HG03139 (cell line): ENCODE results near the gene DYNC1H1.

Source experiments
- ATAC-seq: cut with Tn5 transposase; IDR thresholded peaks from one replicate; pipeline ENCODE4 v1.9.1; 2021; ENCODE audit not compliant: unreplicated experiment

The DYNC1H1 gene

DNA sequence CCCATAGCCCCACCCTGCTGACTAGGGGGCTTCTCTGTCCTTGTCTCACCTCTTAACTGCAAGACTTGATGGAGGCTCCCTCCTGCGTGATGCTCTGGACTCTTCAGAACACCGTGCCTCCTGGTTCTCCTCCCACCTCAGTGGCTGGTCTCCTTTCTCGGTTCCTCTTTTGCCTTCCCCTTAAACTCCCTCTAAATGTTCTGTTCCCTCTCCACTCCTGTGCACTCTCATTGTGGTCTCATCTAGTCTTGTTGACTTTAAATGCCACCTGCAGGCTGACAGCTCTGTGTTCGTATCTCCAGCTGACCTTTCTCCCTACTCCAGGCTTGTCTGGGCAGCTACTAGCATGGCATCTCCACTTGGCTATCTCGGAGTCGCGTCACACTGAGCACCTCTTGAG is 28.3 kb downstream of the DYNC1H1 start:
- peak; percentile 92 for ATAC-seq

DNA sequence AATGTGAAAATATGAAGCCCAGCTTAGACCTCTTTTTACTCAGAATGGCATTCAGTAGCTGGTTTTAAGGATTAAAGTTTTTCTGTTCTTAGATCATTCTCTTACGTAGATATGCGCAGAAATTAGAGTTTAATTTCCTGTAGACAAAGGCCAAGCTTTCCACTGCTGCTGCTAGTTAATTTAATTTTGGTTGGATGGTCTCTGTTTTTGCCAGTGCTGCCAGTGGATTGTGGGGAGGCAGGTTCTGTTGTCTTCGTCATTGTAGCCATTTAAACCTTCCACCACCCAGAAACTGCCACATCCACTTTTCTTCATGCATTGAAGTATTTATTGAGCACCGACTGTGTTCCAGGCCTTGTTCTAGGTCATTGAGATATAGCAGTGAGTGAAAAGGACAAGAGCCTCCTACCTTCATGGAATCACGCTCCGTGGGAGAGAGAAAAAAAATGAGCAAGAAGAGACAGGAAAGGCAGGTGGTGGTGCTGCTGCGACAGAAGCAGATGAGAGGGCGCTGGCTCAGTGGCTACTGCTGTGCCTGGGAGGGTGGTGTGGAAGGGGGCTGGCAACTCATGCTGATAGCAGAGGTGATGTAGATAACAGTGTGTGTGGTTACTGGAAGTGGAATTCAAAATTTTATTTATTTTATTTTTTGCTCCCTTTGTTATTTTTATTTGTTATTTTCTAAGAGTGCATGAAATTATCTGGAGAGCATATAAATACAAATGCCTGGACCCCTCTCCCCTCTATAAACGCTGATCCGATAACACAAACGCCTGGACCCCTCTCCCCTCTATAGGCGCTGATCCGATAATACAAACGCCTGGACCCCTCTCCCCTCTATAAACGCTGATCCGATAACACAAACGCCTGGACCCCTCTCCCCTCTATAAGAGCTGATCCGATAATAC is 33.3 kb downstream of the DYNC1H1 start:
- no peak for ATAC-seq

DNA sequence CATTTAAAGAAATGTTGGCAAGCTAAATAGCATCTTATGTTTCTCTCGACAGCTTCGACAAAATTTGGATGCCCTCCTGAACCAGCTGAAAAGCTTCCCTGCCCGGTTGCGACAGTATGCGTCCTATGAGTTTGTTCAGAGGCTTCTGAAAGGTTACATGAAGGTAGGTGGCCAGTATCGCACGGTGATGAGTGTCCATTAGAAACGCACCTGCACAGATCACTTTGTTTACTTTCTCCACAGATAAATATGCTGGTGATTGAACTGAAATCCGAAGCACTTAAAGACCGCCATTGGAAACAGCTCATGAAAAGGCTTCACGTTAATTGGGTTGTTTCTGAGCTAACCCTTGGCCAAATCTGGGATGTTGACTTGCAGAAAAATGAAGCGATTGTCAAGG is 36.5 kb downstream of the DYNC1H1 start:
- ATAC-seq = no peak

DNA sequence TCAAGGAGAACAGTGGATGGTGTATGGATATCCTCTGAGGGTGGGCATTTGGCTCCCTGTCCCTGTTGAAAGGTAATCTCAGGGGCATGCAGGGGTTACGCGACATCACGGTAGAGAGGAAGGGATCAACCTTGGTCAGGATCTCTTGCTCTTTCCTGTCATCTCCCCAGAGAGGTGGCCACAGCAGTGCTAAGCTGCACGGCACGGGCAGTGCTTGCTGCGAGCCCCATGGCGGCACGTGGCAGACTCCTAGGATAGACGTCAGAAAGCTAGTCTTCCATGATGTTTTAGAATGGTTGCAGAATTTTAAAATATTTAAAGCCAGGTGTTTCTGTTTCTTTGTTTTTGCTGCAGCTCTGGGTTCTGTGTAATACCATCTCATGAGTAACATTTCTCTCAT is 41.0 kb downstream of the DYNC1H1 start:
- no peak for ATAC-seq

DNA sequence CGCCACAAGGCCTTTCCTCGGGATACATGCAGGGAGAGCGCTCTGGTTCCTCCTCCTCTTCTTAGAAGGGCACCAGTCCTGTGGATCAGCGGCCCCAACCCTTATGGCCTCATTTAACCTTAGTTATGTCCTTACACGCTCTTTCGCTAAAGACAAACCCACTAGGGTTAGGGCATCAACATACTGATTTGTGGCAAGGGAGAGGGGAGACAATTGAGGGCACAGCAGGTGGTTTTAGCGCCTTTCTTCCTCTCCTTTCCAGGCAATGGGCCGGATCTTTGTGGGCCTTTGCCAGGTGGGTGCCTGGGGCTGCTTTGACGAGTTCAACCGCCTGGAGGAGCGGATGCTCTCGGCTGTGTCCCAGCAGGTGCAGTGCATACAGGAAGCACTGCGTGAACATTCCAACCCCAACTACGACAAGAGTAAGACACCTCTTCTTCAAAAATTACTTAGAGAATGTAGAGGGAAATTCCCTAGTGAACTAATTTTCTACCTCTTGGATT is 43.6 kb downstream of the DYNC1H1 start:
- no peak for ATAC-seq

DNA sequence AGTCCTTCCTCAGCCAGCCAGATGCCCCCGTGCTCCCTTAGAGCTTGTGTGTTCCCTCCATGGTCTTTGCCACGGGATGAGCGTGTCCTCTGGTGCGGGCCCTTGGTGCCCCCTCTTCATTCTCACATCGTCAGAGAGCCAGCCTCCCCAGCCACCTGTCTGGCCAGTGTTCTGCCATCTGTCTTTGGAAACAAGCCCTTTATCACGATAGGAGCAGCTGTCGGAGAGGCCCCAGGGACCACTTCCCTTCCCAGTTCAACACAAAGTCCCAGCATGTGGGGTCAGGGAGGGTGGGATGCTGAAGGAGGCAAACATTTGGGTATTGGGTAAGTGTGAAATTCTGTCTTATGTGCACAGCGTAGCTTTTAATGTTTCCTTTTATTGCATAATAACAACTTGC is 44.5 kb downstream of the DYNC1H1 start:
- no peak for ATAC-seq

DNA sequence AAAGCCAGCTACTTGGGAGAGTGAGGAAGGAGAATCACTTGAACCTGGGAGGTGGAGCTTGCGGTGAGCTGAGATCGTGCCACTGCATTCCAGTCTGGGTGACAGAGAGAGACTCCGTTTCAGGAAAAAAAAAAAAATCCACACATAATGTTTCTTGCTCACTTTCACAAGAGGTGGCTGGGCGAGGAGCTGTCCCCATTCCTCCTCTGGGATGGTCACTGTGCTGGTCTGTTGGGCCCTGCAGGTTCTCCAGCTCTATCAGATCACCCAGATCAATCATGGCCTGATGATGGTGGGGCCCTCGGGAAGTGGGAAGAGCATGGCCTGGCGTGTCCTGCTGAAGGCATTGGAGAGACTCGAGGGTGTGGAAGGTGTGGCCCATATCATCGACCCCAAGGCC is 47.3 kb downstream of the DYNC1H1 start:
- ATAC-seq = no peak

DNA sequence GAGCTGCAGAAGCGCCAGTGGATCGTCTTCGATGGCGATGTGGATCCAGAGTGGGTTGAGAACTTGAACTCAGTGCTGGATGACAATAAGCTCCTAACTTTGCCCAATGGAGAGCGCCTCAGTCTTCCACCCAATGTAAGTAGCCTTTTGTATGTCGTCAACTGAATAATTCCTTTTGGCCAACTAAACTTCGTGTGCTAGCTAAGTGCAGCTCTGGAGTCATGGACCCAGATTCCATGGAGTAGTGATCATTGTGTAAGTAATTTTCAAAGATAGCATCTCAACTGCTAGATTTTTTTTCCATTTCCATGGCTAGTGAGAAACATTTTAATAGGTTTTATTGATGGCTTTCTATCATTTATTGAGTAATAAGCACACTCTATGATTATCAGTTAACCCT is 48.0 kb downstream of the DYNC1H1 start:
- no peak for ATAC-seq

DNA sequence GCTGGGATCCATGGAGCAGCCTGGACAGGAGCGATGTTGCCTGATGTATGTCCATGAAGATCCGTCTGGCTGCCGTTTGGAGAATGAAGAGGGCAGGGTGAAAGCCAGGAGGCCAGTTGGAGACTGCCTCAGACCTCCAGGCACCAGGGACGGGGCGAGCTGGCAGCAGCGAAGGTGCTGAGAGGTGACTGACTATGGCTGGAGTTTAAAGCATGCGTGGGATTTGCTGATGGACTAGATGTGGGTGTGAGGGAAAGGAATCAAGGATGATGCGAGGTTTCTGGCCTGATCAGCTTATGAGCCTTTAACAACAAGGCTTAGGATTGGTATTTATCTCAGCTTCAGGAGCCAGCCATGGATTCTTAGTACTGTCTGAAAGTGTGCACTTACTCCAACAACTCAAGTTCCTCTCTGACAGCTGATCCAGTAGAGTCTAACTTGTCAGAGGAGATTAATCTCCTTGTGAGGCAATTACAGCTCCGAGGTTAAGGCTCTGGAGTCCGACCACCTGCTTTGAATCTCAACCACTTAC is 49.4 kb downstream of the DYNC1H1 start:
- ATAC-seq = no peak

DNA sequence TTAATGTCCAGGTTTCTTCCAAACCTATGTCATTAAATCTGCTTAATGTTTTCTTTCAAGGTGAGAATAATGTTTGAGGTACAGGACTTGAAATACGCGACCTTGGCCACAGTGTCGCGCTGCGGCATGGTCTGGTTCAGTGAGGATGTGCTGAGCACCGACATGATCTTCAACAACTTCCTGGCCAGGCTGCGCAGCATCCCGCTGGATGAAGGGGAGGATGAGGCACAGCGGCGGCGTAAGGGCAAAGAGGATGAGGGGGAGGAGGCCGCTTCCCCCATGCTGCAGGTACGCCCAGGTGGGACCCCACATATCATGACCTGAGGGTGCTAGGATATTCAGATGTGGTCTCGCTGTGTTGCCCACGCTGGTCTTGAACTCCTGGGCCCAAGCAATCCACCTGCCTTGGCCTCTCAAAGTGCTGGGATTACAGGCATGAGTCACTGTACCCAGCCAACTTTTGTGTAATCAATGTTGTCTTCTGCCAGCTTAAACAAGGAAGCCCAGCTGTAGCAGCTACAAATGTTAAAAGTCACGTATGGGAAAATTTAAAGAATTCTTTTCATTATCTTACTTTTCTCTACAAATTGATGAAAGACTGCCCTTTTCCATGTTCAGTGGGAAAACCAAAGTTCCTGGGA is 50.8 kb downstream of the DYNC1H1 start:
- ATAC-seq = no peak

DNA sequence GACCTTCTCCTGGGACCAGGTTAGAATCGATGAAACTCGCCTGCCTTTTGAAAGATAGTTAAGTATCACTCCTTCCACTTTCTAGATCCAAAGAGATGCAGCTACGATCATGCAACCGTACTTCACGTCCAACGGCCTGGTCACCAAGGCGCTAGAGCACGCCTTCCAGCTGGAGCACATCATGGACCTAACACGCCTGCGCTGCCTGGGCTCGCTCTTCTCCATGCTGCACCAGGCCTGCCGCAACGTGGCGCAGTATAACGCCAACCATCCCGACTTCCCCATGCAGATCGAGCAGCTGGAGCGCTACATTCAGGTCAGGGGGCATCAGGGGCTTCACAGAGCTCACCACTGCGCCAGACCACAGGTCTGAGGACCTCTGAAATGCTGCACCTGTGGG is 51.4 kb downstream of the DYNC1H1 start:
- no peak for ATAC-seq

DNA sequence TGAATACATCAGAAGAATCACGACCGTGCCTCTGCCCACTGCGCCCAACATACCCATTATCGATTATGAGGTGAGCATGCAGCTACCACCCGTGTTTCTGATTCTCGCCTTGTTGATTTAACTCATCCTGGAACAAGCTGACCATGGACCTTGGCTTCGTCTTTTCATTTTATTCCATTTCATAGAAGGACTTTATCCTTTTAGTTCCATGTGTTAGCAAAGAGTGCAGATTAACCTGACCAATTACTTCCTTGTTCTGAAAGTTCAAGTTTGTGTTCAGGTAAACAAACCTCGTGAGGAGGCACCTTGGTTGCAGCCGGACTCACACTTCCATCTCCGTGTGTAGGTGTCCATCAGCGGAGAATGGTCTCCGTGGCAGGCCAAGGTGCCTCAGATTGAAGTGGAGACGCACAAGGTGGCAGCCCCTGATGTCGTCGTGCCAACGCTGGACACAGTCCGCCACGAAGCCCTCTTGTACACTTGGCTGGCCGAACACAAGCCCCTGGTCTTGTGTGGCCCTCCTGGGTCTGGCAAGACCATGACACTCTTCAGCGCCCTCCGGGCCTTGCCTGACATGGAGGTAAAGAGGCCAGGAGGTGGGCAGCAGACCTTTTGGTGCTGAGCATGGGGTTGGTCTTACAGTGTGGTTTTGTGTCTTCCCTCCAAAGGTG is 52.2 kb downstream of the DYNC1H1 start:
- no peak for ATAC-seq

DNA sequence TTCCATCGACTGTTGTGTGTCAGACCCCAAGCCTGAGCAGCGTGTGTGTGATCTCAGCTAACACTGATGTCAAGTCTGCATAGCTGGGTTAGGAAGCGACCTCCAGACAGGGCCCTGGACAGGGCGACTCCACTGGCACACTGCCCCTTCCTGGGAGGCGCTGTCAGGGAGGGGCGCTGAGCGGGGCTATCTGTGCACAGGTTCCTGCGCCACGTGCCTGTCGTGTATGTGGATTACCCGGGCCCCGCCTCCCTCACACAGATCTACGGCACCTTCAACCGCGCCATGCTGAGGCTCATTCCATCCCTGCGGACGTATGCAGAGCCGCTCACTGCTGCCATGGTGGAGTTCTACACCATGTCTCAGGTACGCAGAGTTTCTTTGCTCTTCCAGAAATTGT is 53.9 kb downstream of the DYNC1H1 start:
- no peak for ATAC-seq

DNA sequence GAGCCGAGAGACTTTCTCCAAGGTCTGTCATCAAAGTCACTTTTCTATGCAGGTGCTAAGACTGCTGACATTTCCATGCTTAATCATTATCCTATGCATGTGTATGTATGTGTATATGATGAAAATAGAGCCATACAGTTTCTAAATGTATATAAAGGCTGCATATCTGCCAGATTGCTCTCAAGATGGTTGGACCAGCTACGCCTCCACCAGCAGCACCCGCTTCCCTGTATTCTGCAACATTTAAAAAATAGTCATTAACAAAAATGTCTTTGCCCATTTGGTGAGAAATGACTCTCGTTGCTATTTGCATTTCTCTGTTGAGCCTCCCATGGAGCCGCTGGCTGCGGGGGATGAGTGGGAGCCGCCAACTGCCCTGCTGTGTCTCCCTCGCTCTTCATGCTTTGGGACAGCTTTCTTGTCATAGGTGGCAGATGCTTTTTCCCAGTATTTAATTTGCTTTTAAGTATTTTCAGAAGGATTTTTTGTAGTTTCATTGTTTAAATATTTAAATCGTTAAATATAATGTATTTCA is 54.7 kb downstream of the DYNC1H1 start:
- no peak for ATAC-seq

DNA sequence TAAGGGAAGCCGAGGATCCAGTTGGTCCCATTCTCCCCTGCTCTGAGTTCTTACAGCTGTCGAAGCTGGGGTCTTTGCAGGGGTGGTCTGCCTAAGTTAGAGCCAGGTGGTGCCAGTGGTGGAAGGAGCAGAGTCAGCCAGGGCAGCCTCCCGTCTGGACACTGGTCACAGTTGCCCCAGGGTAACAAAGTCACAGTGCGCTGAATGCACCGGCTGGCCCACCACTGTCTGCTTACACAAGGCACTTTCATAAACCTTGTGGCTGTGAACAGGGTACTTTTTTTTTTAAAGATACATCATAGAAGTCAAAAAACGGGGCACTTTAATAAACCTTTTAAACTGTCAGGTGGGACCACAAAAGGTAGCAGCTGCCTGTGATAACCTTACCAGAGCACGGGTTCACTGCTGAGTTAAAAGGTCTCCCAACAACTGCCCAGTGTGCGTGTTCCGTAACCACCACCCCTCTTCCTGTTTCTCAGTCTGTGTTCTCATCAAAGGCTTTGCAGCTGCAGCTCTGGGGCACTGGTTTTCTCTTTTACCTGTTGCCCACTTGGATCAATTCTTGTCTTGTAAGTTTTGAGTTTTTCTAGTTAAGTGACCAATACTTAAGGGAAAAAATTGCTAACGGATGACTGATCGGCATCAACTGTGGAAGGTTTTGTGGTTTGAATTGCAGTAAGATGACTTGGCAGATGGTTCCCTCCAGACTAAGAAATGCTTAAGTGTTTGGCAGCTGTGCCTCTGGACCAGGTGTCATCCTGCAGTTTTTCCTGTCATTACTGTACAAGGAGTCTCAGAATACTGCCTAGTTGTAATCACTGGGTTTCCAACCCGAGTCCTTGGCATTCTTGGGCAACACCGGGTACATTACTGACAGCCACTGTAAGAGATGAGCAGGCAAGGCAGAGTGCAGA is 55.9 kb downstream of the DYNC1H1 start:
- ATAC-seq = no peak

DNA sequence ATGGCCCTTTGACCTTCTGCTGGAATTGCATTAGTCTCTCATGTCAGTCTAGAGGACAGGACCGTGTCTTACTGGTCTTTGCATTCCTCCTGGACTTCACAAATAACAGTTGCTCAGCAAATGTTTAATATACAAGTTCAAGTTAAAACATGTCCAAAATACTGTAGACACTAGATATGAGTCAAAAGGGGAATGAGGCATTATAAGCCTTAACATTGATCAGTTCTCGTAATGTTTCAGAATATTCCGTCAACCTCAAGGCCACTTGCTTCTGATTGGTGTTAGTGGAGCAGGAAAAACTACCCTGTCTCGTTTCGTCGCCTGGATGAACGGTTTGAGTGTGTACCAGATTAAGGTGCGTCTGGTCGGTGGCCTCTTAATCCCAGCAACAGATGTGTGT is 62.6 kb downstream of the DYNC1H1 start:
- ATAC-seq = no peak

DNA sequence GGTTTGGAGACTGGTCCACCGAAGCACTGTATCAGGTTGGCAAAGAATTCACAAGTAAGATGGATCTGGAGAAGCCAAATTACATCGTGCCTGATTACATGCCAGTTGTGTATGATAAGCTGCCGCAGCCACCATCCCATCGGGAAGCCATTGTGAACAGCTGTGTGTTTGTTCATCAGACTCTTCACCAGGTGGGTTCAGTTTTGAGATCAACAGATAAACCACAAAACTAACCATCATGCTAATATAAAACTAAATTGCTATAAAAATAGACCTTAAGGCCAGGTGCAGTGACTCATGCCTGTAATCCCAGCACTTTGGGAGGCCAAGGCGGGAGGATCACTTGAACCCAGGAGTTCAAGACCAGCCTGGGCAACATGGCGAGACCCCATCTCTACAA is 63.6 kb downstream of the DYNC1H1 start:
- ATAC-seq = no peak

DNA sequence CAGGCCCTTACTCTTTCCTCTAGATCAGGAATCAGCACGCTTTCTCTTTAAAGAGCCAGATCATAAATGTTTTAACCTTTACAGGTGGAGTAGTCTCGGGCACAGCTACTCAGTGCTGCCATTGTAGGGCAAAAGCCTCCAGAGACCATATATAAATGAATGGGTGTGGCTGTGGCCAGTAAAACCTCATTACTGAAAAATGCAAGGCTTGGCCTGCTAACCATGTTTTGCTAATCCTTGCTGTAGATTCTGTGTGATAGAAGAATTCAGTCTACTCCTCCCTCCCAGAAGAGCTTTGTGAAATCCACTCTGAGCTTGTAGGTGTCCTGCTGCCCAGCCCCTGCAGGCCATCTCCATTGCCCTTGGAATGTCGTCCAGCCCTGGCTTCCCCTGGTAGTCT is 64.4 kb downstream of the DYNC1H1 start:
- no peak for ATAC-seq

DNA sequence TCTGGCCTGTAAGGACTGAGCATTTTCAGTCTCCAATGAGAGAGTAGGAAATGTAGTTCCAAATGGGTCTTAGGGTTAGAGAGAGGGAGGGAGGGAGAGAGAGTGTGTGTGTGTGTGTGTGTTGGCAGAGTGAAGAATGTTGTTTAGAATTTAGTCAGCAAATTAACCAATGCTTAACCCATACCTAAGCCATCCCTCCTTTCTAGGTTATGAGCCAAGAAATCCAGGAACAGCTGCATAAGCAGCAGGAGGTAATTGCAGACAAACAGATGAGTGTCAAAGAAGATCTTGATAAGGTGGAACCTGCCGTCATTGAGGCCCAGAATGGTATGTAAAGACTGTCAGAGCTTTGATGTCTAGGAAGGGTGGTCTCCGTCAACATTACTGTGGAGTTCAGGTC is 65.6 kb downstream of the DYNC1H1 start:
- no peak for ATAC-seq

DNA sequence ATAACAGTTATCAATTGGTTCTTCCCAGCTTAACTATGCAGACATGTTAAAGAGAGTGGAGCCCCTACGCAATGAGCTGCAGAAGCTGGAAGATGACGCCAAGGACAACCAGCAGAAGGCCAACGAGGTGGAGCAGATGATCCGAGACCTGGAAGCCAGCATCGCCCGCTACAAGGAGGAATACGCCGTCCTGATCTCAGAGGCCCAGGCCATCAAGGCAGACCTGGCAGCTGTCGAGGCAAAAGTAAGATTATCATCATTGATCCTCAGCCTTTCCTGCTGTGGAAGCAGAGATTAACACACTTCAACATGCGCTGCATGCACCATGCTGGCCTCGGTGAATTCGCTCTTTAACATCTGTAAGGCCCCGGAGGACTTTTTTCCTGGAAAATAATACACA is 68.9 kb downstream of the DYNC1H1 start:
- ATAC-seq = no peak
